HG03039 (cell line): ENCODE results near the gene JARID2.

Experiments
- ATAC-seq: cut with Tn5 transposase; IDR thresholded peaks from one replicate; pipeline ENCODE4 v1.9.1; 2021; ENCODE audit warnings: mild to moderate bottlenecking, moderate library complexity; ENCODE audit not compliant: unreplicated experiment

JARID2 gene

DNA sequence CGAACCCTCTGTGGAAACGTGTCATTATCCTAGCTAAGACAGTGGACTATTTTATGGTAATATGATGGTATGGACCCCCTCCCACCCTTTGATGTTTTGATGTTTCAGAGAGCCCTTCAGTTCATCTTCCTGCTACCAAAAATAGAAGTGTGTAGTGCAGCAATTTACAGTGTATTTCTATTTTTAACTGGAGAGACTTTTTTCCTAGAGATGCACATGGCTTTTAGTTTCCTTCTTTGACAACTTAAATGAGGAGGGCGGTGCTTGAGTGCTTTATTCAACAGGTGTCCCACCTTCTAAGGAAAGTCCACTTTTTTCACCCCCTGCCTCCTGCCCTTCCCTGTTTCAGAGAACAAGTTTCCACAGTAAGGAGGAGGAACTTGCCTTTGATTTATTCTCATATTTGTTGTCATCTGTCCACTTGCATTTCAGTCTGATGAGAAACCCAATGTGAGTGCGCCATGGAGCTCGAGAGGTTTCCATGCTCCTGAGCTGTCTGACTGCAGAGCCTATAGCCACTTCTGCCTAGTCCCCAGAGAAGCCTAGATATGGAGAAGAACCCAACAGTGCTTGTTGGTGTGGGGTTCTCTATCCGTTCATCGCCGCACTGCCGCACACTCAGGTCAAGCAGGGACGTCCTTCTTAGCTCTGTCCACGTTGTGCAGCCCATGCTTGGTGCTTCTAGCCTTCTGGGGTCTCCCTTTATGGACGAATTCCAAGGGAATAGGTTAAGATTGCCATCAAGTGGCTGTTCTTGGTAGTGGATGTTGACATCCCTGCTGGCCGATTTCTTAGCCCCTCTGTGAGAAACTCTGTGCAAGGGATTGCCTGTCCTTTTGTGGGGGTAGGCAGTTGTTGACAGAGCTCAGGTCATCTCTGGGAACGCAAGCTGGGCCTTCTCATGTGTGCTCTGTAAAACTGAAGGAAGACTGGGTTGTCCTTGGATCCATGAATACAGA is 144.2 kb downstream of the JARID2 start:
- no peak for ATAC-seq

DNA sequence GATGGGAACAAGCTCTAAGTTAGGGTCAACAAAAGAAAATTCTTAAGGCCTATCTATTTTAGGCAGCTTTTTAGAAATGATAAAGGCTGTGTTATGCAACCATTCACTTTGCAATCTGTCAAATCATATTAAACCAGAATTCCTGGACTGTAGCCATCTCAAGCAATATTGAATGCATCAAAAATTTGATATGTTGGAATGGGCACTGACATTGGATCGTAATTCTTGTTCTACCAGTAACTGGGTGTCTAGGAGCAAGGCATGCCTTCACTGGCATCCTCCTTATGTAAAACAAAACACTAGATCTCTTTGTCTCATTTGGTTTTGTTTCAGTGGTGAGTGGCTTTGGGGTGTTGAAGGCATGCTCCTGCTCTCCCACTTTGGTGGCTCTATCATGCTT is 145.6 kb downstream of the JARID2 start:
- no peak for ATAC-seq

DNA sequence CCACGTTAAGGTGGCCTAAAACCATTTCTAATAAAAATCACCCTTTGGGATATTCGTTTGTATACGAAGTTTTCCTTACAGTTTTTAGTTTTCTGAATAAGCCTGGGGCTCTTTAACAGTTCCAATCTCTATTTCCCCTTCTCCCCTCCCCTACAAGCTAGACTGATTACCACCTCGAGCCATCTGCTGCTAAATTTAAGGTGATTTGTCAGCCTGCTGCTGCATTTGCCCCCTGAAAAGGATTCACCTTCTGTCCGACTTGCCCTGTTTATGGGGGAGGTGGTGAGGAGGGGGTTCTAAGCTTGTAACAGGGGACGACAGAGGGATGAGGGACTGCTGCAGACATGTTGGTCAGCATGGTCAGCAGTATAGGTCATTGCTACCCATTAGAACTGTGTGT is 146.3 kb downstream of the JARID2 start:
- no peak for ATAC-seq

DNA sequence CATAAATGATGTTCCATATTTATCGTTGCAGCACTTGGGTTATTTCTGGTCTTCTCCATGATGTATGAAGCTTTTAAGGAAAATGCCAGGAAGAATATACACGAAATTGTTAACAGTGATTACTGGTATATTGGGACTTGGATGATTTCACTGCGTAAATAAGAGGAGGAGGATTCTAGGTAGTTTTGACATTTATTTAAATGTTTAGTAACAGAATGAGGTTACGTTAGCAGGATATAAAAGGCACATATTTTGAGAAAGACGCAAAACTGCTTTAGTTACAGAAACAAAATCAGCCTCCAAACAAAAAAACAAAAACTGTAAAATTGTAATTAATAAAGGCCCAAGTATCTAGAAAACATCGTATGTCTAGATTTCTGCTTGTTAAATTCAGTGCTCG is 147.7 kb downstream of the JARID2 start:
- no peak for ATAC-seq

DNA sequence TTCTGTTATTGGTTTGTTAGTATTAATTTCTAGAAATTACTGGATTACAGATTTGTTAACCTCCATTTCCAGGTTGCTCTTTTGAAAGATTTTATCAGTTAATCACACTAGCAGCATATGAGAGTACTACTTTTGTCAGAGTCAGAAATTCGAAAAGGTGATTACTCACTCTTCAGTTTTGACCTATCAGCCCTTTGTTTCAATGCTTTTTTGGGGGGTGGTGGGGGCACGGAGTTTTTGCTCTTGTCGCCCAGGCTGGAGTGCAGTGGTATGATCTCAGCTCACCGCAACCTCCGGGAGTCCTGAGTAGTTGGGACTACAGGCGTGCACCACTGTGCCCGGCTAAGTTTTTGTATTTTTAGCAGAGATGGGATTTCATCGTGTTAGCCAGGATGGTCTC is 149.2 kb downstream of the JARID2 start:
- no peak for ATAC-seq

DNA sequence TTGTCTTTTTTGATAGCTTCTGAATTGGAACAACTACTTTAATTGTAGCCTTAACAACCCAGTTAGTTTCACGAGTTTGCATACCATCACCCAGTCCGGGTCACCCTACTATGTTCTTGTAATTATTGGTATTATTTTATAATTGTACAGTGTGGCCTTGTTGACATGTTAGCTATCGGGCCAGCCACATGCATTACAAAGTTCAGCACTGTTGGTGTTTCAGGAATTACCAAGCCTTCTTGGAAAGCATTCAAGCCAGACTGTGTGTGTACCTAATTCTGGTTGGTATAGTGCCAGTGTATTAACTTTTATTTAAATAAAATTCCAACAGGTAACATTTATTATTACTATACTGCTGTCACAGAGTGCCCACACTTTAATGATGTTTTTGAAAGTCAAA is 150.9 kb downstream of the JARID2 start:
- ATAC-seq = no peak

DNA sequence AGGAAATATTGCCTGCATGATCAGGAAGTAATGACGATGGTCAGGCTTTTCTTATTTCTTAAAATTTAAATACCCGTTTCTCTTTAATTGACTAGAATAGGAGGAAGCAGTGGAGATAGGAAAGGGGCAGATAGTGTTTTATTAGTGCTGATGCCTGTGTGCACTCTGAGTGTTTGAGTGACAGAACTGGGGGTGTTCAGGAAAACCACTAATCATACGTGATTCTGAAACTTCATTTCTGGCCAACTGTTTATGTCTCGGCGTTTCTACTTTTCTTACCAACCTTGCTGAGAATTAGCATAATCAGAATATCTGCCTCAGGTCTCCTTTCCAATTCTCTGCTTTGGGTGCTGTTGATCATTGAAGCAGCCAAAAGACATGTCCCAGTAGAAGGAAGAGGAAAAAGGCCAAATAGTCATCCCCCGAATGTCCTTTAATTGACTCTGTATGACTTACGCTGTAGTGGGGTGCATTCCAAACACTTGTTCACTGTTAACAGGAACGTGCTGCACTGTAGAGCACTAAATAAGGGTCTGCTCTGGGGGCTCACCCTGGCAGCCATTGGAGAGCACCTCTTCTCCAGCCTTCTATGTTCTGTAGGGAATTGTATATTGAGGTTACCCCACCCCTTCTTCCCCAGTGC is 152.9 kb downstream of the JARID2 start:
- ATAC-seq = no peak

DNA sequence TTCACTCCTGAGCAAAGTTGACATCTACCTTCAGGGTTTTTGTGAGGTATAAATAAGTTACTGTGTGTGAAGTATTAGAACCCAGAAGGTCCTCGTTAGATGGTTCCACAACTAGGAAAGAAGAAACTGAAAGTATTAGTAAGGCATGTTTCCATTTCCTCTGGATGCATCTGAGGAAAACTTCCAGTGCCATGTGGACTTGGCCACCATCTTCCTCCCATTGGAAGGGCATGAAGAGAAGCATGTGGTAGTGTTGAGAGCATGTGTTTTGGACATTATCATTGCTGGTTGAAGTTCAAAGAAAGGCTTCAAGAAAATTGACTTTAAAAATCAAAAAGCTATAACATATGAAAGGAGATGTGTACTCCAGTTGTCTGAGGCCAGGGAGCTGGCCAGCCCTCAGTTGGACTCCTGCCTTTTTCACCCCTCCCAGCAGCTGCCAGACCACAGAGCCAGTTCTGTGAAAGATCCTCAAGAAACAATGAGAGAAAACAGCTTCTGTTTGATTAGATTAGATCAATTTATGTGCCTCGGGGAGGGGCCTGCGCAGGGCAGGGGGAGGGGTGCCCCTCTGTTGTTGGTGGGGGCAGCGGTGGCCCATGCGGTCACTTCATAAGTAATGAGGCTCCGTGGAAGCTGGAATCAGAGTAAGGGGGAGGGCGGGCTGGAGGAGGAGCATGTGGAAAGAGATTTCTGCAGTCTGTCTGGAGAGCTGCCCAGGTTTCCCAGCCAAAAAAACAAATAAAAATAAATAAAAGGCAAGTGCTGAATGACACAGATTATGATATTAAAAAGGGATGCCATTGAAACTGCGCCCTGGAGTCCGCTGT is 154.0 kb downstream of the JARID2 start:
- no peak for ATAC-seq

DNA sequence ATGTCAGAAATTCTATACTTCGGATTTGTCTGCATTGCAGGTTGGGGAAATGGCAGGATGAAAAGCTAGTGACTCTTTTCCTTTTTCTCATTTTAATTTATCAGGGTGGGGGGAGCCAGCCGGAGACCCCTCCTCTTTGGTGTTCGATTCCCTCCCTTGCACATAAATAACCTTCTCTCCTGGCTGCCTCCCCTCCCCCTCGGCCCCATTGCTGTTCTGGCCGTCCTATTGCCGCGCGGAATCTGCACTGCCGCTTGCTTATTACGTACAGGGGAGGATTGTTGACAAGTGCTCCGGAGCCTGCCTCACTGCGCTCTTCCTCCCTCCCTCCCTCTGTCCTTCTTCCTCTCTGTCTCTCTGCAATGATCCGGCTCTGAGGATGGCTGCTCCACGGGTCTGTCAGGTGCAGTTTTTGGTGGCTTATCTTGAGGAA is 154.7 kb downstream of the JARID2 start:
- ATAC-seq = no peak

DNA sequence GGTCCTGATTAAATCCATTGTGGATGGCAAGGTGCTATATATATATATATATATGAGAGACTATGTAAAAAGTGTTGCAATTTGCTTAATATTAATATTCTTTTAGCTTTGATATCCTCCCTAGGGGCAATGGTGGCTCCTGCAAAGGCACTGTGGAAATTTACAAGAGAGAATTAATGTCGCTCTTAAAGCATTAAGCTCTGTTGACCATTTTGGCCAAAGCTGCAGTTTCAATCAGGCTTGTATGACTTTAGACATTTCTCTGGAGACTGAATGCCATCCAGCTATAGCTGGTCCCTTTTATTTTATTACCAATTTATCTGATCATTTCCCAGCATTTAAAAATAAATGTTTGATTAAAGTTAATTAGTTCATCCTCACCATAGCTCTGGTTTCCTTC is 155.3 kb downstream of the JARID2 start:
- ATAC-seq = no peak

DNA sequence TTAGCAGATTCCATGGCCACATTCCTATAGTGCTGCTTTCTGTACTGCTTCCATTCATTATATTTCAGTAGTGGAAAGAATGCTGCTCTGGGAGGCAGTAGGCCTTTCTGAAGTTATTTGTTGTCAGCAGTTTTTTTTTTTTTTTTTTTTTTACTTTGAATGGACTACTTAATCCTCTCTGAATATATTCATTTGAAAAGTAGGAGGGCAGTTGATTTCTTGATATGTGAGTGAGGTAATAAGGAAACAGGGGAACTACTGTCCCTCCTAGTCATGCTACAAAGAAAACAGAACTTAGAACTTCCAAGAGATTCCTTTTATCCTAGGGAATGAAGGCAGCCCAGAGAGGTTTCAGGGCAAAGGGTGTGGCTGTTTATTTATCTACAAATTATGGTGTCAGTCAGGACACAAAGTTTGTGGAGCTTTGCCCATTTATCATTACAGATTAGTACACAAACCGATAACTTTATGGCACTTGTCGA is 155.9 kb downstream of the JARID2 start:
- ATAC-seq = no peak

DNA sequence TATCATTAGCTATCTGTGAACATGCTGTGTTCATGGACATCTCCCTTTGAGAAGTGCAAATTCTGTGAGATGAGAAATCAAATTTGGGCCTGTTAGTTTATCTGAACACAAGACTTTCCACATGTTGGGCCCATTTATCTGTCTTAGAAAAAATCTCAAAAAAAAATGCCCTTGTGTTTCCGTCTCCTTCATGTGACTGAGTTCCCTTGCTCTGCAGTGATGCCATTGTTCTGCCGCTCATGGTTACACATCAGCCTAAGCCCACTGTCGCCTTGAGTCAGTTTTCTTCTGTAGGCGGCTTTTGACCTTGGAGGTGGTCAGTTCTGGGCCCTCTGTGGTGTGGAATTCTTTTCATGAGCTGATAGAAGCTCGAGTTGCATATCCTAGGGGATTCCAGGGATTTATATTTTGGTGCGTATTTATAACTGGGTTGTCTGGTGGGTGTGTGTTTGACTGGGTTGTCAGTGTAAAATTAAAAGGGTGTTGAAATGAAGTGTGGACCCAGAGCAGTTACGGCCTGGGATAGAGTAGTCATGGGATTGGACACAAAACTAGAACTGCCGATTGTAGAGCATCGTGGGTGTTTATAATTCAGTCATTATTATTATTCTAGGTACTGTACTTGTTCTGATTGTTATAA is 156.7 kb downstream of the JARID2 start:
- ATAC-seq = no peak

DNA sequence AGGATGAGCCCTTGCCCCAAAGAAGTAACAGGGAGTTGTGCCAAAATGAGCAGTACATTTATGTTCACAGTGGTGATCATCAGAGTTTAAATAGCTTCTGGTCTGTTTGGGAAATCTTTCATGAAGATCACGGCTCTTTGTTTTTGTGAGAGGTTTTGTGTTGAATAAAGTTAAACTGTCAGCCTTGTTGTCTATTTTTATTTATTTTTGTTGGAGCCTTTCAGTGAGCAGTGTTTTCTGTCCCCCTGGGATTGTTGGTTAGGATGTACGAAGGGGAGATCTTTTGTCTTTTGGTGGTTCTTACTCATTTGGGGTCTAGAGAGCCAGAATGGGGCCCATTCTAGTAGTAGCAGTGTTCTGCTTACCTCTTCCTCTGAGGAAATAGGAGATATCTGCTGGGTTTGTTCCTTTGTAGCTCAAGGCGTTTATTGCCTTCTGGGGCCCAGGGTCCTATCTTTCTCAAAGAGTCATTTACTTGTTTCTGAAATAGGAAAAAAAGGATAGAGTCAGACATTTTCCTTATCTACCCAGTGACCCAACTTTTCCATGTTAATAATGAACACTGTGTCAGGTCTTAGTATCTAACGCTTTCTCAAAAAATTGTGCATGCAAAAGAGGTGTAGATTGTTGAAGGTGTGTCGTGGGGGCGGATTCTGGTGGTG is 157.4 kb downstream of the JARID2 start:
- no peak for ATAC-seq

DNA sequence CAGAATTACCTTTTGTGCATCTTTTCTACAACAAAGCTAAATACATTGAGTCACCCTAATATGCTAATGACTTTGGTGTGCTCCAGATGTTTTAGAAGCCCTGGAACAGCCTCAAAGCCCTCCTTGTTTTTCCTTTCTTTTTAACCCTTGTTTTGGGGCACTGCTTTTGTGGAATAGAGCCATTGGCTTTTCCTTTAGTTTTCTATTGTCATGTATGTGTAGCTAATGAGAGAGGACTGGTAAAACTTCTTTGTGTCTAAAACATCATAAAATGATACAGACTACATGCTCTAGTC is 158.8 kb downstream of the JARID2 start:
- ATAC-seq = no peak

DNA sequence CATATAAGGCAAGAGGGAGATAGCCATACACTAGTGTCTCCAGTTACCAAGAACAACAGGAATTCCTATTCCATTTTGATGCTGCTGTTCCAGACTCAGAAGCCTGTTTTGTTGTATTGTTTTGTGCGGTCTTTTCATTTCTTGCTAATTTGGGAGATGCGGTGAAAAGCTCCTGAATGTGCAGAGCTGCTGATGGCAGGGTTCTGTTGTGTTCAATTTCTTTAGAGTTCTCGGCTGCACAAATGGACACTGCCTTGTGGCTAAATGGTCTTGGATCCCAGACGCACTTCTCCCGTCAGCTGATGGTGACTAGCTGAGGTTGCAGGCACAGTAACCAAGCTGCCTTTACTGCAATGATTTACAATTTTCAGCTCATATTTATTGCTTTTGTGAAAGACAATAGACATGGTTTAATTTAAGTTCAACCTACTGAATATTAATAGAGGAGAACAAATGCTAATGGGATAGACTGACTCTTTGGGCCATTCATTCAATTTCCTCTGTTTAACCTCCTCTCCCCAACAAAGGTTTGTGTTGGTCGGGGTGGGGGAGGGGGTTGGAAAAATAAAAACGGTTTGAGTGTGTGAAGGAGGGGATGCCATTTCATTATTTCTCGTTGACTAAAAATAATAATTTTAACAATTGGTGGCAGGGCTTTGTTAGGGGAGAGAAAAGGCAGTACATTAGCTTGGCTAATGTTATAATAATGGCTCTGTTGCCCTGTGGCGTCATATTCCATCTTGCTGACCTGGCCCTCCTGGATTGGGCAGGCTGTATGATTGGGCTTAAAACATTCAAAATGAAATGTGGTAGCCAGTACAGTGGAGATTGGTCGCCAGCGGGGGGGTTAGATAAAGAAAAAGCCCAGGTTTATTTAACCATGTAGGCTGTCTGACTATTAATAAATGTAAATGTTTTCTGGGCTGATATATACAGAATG is 159.5 kb downstream of the JARID2 start:
- no peak for ATAC-seq

DNA sequence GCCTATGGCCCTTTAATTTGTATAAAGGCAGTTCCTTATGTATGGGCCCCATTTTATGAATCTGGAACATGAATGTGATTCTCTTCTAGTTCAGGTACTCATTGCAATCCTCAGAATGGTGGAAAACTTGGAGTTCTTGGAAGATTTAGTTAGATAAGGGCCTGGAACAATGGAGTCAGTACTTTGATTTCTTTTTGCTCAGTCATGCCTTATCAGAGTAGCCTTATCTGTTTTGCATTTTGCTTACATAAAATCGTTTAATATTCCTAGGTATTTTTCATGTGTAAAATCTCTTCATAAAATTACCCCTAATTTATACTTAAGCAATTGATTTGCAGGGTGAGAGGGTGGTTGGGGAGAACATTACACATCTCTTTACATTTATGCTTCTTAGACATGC is 160.6 kb downstream of the JARID2 start:
- ATAC-seq = no peak

DNA sequence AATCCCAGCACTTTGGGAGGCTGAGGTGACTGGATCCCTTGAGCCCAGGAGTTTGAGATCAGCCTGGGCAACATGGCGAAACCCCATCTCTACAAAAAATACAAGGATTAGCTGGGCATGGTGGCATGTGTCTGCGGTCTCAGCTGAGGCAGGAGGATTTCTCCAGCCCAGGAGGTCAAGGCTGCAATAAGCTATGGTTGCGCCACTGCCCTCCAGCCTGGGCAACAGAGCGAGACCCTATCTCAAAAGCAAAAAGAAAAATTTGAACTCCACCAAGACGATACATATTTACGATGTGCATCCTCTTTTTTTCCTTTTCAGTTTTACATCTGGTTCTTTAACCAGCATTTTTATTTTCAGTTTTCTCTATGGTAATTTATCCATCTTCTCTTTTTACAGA is 162.1 kb downstream of the JARID2 start:
- no peak for ATAC-seq

DNA sequence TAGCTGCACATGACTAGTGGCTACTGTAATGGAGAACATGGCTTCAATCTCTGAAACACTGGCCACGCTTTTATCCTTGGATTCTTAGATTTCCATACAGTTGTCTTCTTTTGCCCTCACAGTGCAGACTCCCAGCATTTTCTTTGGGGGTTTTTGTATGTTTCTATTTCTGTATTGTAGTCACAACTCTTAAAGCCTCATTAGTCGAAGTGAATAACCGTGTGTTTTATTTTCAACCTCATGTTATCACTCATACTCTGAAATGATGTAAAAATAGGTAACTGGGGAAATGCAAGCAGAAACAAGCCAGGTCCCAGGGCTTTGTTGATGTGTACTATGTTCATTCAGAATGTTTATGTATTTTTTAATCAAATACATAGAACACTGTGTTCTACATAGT is 162.9 kb downstream of the JARID2 start:
- no peak for ATAC-seq
